ENCODE results near the gene CDK2.

- TF ChIP-seq, protein P1, sequence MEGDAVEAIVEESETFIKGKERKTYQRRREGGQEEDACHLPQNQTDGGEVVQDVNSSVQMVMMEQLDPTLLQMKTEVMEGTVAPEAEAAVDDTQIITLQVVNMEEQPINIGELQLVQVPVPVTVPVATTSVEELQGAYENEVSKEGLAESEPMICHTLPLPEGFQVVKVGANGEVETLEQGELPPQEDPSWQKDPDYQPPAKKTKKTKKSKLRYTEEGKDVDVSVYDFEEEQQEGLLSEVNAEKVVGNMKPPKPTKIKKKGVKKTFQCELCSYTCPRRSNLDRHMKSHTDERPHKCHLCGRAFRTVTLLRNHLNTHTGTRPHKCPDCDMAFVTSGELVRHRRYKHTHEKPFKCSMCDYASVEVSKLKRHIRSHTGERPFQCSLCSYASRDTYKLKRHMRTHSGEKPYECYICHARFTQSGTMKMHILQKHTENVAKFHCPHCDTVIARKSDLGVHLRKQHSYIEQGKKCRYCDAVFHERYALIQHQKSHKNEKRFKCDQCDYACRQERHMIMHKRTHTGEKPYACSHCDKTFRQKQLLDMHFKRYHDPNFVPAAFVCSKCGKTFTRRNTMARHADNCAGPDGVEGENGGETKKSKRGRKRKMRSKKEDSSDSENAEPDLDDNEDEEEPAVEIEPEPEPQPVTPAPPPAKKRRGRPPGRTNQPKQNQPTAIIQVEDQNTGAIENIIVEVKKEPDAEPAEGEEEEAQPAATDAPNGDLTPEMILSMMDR (IDR thresholded peaks at IDR 0.05): peak; percentile 86
- TF ChIP-seq EZH2phosphoT487 (IDR thresholded peaks at IDR 0.05): no peak
Observed at GRCh38 chr12:55940065-55940732, 26.4 kb upstream of the CDK2 start.
